ENCODE results near the gene PSIP1.
"Not testable (repeated sequence)": the region's sequence is repeated elsewhere in the genome, so short reads cannot be mapped to it uniquely, and the experiment has no call there.

PSIP1 gene

GRCh38 chr9:15501179-15501578, 9.6 kb downstream of the PSIP1 start:
- no peak for DNase-seq

- DNase-seq: no peak
These were observed 11.6 kb downstream of the PSIP1 start for GRCh38 chr9:15499139-15499538.

GRCh38 chr9:15498246-15498995, 12.3 kb downstream of the PSIP1 start:
- no peak for DNase-seq

- DNase-seq: no peak
These were observed 18.2 kb downstream of the PSIP1 start for GRCh38 chr9:15492485-15493150.

GRCh38 chr9:15491950-15492349, 18.8 kb downstream of the PSIP1 start:
- no peak for DNase-seq

GRCh38 chr9:15485836-15486666, 24.7 kb downstream of the PSIP1 start:
- no peak for DNase-seq

GRCh38 chr9:15484802-15485201, 26.0 kb downstream of the PSIP1 start:
- no peak for DNase-seq

GRCh38 chr9:15482146-15482545, 28.6 kb downstream of the PSIP1 start:
- no peak for DNase-seq

GRCh38 chr9:15480028-15480427, 30.7 kb downstream of the PSIP1 start:
- DNase-seq: no peak

GRCh38 chr9:15475923-15476536, 34.7 kb downstream of the PSIP1 start:
- no peak for DNase-seq

- no peak for DNase-seq
These were observed 40.9 kb downstream of the PSIP1 start for GRCh38 chr9:15469862-15470261.

GRCh38 chr9:15469406-15469805, 41.4 kb downstream of the PSIP1 start:
- DNase-seq: no peak

GRCh38 chr9:15468145-15468544, 42.6 kb downstream of the PSIP1 start:
- DNase-seq: no peak

GRCh38 chr9:15461601-15462000, 49.2 kb downstream of the PSIP1 start:
- DNase-seq: no peak

GRCh38 chr9:15461056-15461455, 49.7 kb downstream of the PSIP1 start:
- DNase-seq: no peak

GRCh38 chr9:15453956-15454355, 56.8 kb downstream of the PSIP1 start:
- DNase-seq: no peak

- DNase-seq: no peak
These were observed 66.6 kb downstream of the PSIP1 start for GRCh38 chr9:15444141-15444540.

- not testable (repeated sequence) for DNase-seq
These were observed 68.5 kb downstream of the PSIP1 start for GRCh38 chr9:15442264-15442663.

- not testable (repeated sequence) for DNase-seq
These were observed 68.9 kb downstream of the PSIP1 start for GRCh38 chr9:15441841-15442240.

- DNase-seq: no peak
These were observed 71.9 kb downstream of the PSIP1 start for GRCh38 chr9:15438891-15439290.

GRCh38 chr9:15433661-15434060, 77.1 kb downstream of the PSIP1 start:
- DNase-seq: no peak

GRCh38 chr9:15433191-15433590, 77.6 kb downstream of the PSIP1 start:
- no peak for DNase-seq
